ENCODE measurements around the gene MAP3K8. TPM values are rescaled to one million over a fixed set of nuclear protein-coding genes. Genes with fewer than 3 reads are reported as not detected.
"Not testable (repeated sequence)": the region's sequence is repeated elsewhere in the genome, so short reads cannot be mapped to it uniquely, and the experiment has no call there.

The MAP3K8 gene
- total RNA-seq, 1 donor from 2014 or later: 1.6 TPM

DNA sequence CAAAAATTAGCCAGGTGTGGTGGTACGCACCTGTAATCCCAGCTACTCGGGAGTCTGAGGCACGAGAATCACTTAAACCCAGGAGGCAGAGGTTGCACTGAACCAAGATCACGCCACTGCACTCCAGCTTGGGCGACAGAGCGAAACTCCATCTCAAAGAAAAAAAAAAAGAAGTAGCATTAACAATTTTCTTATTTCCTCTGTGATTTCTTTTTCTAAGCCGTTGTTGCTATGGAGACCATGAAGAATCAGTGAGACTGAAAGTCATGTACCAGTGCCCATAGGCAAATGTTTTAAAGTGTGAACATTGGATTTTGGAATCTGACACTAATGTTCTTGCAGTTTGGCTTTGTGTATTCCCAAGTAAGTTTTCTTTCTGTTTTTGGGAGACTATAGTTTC, 18.4 kb upstream of the MAP3K8 start:
- Histone ChIP-seq H3K36me3 (ENCODE audit: control insufficient read depth, insufficient read depth, low read length) (no peaks in the 10 kb centered on the region), H3K27me3 (ENCODE audit: control insufficient read depth, insufficient read depth, low read length) (no peaks in the 10 kb centered on the region), H3K4me3 (ENCODE audit: low read depth, low read length) (no peak overlapping the region)
- TF ChIP-seq, protein P1, sequence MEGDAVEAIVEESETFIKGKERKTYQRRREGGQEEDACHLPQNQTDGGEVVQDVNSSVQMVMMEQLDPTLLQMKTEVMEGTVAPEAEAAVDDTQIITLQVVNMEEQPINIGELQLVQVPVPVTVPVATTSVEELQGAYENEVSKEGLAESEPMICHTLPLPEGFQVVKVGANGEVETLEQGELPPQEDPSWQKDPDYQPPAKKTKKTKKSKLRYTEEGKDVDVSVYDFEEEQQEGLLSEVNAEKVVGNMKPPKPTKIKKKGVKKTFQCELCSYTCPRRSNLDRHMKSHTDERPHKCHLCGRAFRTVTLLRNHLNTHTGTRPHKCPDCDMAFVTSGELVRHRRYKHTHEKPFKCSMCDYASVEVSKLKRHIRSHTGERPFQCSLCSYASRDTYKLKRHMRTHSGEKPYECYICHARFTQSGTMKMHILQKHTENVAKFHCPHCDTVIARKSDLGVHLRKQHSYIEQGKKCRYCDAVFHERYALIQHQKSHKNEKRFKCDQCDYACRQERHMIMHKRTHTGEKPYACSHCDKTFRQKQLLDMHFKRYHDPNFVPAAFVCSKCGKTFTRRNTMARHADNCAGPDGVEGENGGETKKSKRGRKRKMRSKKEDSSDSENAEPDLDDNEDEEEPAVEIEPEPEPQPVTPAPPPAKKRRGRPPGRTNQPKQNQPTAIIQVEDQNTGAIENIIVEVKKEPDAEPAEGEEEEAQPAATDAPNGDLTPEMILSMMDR (IDR thresholded peaks at IDR 0.05; ENCODE audit: insufficient read depth, low read length, severe bottlenecking): no peak
- DNase-seq (ENCODE audit: low read depth): no peak
- FAIRE-seq: no peak

DNA sequence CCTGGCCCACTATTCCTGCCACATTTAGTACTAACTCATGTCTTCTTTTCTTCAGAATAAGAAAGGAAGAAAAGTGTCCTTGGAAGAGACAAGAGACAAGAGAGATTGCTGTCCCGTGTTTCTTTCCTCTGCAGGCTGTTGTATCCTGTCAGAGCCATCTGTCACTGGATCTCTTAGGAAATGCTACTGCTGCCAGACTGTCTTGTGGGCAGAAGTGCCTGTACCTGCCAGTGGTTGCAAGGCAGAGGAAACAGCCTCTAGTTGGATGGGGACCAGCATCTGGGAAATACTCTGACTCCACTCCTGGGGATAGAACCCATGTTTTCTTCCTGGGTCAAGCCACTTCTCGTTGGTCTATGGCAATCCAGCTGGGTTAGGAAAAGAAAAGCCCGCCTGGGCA, 16.7 kb upstream of the MAP3K8 start:
- H3K27me3 ChIP-seq (ENCODE audit: control insufficient read depth, insufficient read depth, low read length): no peaks in the 10 kb centered on the region
- no peaks in the 10 kb centered on the region for H3K36me3 ChIP-seq (ENCODE audit: control insufficient read depth, insufficient read depth, low read length)
- DNase-seq (ENCODE audit: low read depth) (no peak), FAIRE-seq (no peak)
- H3K4me3 ChIP-seq (ENCODE audit: low read depth, low read length): no peak overlapping the region
- TF ChIP-seq, protein P1 (IDR thresholded peaks at IDR 0.05; ENCODE audit: insufficient read depth, low read length, severe bottlenecking): no peak

DNA sequence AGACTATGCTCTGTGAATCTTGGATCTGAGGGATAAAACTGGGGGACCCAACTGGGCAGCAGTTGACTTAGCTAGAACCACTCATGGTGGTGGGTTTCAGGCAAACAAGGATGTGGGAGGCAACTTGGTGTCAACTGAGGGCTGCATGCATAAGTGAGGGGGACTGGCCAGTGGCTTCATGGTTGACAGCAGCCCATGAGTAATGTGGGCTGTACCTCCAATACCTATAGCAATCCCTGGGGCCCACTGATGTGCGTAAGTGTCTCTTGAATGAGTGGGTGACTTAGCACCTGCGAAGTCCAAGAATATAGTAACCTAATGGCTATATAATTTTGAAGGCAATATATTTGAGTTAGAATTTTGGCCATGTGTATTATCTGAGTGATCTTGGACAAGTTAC, 13.7 kb upstream of the MAP3K8 start:
- Histone ChIP-seq H3K4me3 (ENCODE audit: low read depth, low read length) (no peak overlapping the region), H3K27me3 (ENCODE audit: control insufficient read depth, insufficient read depth, low read length) (no peaks in the 10 kb centered on the region), H3K36me3 (ENCODE audit: control insufficient read depth, insufficient read depth, low read length) (no peaks in the 10 kb centered on the region)
- DNase-seq (ENCODE audit: low read depth) (no peak), FAIRE-seq (no peak)
- TF ChIP-seq, protein P1 (IDR thresholded peaks at IDR 0.05; ENCODE audit: insufficient read depth, low read length, severe bottlenecking): no peak

DNA sequence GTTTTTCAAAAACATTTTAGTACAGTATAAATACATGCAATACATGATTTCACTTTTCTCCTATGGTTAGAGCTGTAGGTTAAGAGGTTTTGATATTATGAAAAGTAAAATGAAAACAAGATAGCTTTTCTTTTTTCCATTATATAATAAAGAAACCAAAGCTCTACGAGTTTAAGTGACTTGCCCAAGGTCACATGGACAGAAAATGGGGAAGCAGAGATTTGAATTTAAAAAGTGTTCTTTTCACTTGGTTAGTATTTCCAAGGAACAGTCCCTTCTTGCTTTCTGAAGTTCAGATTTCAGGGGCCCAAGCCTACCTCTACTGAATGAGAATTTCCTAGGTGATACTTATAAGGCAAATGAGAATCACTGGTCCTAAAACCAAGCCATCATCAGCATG, 13.2 kb upstream of the MAP3K8 start:
- FAIRE-seq (no peak), DNase-seq (ENCODE audit: low read depth) (no peak)
- H3K4me3 ChIP-seq (ENCODE audit: low read depth, low read length): no peak overlapping the region
- no peaks in the 10 kb centered on the region for H3K27me3 ChIP-seq (ENCODE audit: control insufficient read depth, insufficient read depth, low read length)
- no peaks in the 10 kb centered on the region for H3K36me3 ChIP-seq (ENCODE audit: control insufficient read depth, insufficient read depth, low read length)
- TF ChIP-seq, protein P1 (IDR thresholded peaks at IDR 0.05; ENCODE audit: insufficient read depth, low read length, severe bottlenecking): no peak

DNA sequence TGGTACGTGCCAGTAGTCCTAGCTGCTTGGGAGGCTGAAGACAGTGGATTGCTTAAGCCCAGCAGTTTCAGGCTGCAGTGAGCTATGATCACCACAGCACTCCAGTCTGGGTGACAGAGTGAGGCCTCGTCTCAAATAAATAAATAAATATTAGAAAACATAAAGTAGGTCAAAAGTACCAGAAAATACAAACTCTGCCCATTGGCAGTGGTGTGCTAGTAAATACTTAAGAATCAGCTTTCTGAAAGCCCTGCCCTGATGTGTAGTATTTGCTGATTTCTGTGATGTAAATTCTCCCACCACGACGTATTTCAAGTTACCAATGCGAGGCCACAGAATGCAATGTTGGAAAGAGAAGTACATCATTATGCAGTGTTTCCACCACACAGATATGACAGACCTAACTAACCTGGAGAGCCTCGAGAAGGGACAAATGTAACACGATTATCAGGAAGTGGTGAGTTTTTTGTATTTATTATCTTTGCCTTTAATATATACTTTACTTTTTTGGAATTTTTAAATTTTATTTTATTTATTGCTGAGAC, 11.8 kb upstream of the MAP3K8 start:
- DNase-seq (ENCODE audit: low read depth): no peak
- Histone ChIP-seq H3K27me3 (ENCODE audit: control insufficient read depth, insufficient read depth, low read length) (no peaks in the 10 kb centered on the region), H3K36me3 (ENCODE audit: control insufficient read depth, insufficient read depth, low read length) (no peaks in the 10 kb centered on the region), H3K4me3 (ENCODE audit: low read depth, low read length) (no peak overlapping the region)
- TF ChIP-seq, protein P1 (IDR thresholded peaks at IDR 0.05; ENCODE audit: insufficient read depth, low read length, severe bottlenecking): no peak
- FAIRE-seq: no peak

DNA sequence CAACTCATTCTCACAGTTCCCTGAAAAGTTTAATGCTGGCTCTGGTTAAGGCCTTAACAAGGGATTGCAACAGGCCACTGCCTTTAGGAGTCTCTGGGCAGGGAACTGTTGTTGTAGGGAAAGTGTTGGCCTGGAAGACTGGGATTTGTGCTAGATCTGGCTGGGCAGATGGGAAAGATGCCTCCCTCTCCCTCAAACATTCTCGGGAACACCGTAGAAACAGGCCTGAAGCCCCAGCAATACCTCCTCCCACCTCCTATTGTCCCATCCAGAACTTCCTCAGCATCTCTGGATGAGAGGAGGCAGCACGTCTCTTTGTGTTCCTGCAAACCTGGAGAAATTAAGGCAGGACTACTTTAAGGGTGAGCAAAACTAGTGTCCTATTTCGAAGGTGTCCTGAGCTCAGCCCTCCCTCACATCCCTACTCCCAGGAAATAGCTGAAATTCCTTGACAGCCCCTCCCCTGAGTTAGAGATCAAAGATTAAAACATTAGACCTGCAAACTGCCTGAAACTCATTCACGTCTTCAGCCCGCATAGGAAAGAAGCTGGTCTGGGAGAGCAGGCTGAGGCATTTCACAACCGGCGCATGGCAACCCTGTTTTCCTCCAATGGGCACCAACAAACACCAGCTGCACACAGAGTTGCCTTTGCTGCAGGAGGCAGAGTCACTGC, 10.9 kb upstream of the MAP3K8 start:
- H3K4me3 ChIP-seq (ENCODE audit: low read depth, low read length): no peak overlapping the region
- peak; percentile 86 for DNase-seq (ENCODE audit: low read depth)
- no peaks in the 10 kb centered on the region for H3K27me3 ChIP-seq (ENCODE audit: control insufficient read depth, insufficient read depth, low read length)
- TF ChIP-seq, protein P1 (IDR thresholded peaks at IDR 0.05; ENCODE audit: insufficient read depth, low read length, severe bottlenecking): no peak
- H3K36me3 ChIP-seq (ENCODE audit: control insufficient read depth, insufficient read depth, low read length): no peaks in the 10 kb centered on the region
- no peak for FAIRE-seq

DNA sequence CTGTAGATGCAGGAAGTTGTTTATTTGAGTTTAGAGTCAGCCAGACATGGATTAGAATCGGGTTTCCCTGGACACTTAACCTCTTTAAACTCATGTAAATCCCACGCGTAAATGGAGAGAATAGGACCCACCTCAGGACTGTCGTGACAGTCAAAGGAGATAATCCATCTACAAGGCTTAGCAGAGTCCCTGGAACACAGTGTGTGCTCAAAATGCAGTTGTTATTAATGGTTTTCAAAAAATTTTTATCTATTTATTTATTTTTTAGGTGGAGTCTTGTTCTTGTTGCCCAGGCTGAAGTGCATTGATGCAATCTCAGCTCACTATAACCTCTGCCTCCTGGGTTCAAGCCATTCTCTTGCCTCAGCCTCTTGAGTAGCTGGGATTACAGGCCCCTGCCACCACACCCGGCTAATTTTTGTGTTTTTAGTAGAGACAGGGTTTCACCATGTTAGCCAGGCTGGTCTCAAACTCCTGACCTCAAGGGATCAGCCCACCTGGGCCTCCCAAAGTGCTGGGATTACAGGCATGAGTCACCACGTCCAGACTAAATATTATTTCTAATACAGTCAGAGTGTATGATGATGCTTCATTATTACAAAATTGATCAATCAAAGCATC, 10.2 kb upstream of the MAP3K8 start:
- not testable (repeated sequence) for H3K4me3 ChIP-seq (ENCODE audit: low read depth, low read length); H3K36me3 ChIP-seq (ENCODE audit: control insufficient read depth, insufficient read depth, low read length); H3K27me3 ChIP-seq (ENCODE audit: control insufficient read depth, insufficient read depth, low read length); DNase-seq (ENCODE audit: low read depth); FAIRE-seq

Data from bronchial epithelial cell (primary cell).